ENCODE data around the gene AGPAT3. TPM values are rescaled to one million over a fixed set of nuclear protein-coding genes. Genes with fewer than 3 reads are reported as not detected.

Gene AGPAT3
- total RNA-seq, 5 donors from 2014 or later (not counting 1 experiment from before 2014, with no cell fraction given), result 48.4 to 77.2 (median 65.1) TPM

DNA sequence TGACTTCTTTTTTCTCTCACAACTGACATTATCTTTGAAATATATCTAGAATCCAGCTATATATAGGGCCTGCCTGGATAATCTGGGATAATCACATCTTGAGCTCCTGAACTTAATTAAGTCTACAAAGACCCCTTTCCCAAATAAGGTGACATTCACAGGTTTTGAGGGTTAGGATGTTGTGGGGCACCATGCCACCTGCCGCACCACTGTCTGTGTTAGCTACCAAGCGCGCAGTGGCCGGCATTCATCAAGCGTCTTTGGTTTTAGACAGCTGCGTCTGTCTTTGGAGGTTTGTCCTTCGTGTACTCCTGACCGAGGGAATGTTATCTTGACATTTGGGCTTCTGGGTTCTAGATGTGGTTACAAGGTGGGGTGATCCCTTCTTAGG lies 154.5 kb downstream of the AGPAT3 start:
- Histone ChIP-seq H3K27me3 (replicated peaks in 1 of 2; ENCODE audit: control insufficient read depth in 2 of 2, extremely low read depth in 1 of 2, insufficient read depth in 2 of 2, low read length in 1 of 2) (no peaks in the 10 kb centered on the region), H3K9me3 (no peaks in the 10 kb centered on the region), H3K36me3 (ENCODE audit: control insufficient read depth in 2 of 2, extremely low read depth in 1 of 2, insufficient read depth in 1 of 2, low read length in 1 of 2) (no peaks in the 10 kb centered on the region), H3K4me1 (ENCODE audit: control insufficient read depth in 1 of 2, extremely low read depth in 1 of 2, insufficient read depth in 2 of 2, low read length in 2 of 2) (peaks cover 41 to 72% of the 10 kb centered on the region in 2 experiments), H3K4me3 (ENCODE audit: control insufficient read depth in 1 of 2, extremely low read depth in 1 of 2, low read length in 1 of 2) (peak overlapping the region in 1 of 2 donors; percentile 29), H3K27ac (ENCODE audit: low read length) (peak overlapping the region; percentile 28)
- 97% methylated on average over 6 of the region's 8 CpGs for WGBS (ENCODE audit: insufficient coverage)
- DNase-seq, result no peak
- Mint-ChIP-seq H3K27me3 (no peaks in the 10 kb centered on the region), H3K4me1 (peaks cover 88 to 92% (median 89%) of the 10 kb centered on the region in 3 donors), H3K36me3 (peaks cover 4% of the 10 kb centered on the region), H3K9me3 (no peaks in the 10 kb centered on the region), H3K4me3 (peak overlapping the region in 2 of 3 donors; percentile 17 to 53), H3K27ac (peak overlapping the region; percentile 22 to 84)
- CTCF ChIA-PET, result no interaction called here
- POLR2A ChIA-PET, result no interaction called here
- peak in 1 of 4 experiments; percentile 25 for ATAC-seq (replicated peaks in 1 of 4)

DNA sequence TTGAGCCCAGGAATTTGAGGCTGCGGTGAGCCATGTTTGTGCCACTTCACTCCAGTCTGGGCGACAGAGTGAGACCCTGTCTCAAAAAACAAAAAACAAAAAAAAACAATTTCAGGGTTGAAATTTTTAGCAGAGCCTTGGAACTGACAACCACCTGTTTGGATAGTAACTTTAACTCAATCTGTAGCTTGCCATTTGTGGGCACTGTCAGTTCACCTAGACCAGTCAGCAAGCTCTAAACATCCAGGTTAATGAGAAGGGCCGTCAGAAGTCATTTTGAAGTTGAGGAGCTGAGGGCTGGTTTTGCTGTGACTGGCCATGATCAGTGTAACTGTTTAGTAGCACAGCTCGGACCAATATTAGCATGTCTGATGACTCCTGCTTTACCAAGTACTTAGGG lies 155.5 kb downstream of the AGPAT3 start:
- H3K27me3 ChIP-seq (replicated peaks in 1 of 2; ENCODE audit: control insufficient read depth in 2 of 2, extremely low read depth in 1 of 2, insufficient read depth in 2 of 2, low read length in 1 of 2), result no peaks in the 10 kb centered on the region
- peaks cover 89 to 92% (median 91%) of the 10 kb centered on the region in 3 donors for H3K4me1 Mint-ChIP-seq
- no peak for DNase-seq
- peak overlapping the region; percentile 62 to 71 for H3K27ac Mint-ChIP-seq
- peaks cover 48 to 75% of the 10 kb centered on the region in 2 experiments for H3K4me1 ChIP-seq (ENCODE audit: control insufficient read depth in 1 of 2, extremely low read depth in 1 of 2, insufficient read depth in 2 of 2, low read length in 2 of 2)
- peak overlapping the region in 1 of 3 donors; percentile 53 for H3K4me3 Mint-ChIP-seq
- H3K27me3 Mint-ChIP-seq, result no peaks in the 10 kb centered on the region
- no peak overlapping the region for H3K4me3 ChIP-seq (ENCODE audit: control insufficient read depth in 1 of 2, extremely low read depth in 1 of 2, low read length in 1 of 2)
- H3K36me3 ChIP-seq (ENCODE audit: control insufficient read depth in 2 of 2, extremely low read depth in 1 of 2, insufficient read depth in 1 of 2, low read length in 1 of 2), result peaks cover 0 to 3% of the 10 kb centered on the region in 2 donors
- H3K27ac ChIP-seq (ENCODE audit: low read length), result peak overlapping the region; percentile 50
- 61% methylated on average over 3 of the region's 4 CpGs for WGBS (ENCODE audit: insufficient coverage)
- H3K9me3 ChIP-seq, result no peaks in the 10 kb centered on the region
- H3K9me3 Mint-ChIP-seq, result no peaks in the 10 kb centered on the region
- POLR2A ChIA-PET, result no interaction called here
- ATAC-seq (replicated peaks in 1 of 4), result no peak
- peaks cover 4% of the 10 kb centered on the region for H3K36me3 Mint-ChIP-seq
- CTCF ChIA-PET, result interaction anchor here in 1 of 2 donors (0.8 kb wide), 1 partner anchor 42 kb away, joined by 3 read pairs; no protein-coding TSS in a partner anchor

DNA sequence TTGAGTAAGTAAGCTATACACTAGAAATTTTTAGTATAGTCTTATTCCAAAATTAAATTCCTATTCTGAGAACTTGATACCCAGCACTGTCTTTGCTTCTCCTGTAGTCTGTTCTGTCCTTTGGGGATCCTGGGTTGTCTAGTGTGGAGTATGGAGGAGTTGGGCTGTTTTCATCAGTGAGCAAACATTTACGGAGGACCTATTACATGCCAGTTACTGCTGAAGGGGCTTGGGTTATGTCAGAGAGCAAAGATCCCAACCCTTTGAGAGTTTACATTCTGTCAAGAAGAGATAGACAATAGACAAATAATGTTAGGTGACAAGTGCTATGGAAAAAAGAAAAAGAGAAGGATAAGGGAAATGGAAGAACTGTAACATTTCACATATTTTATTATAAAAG lies 156.0 kb downstream of the AGPAT3 start:
- peaks cover 89 to 92% (median 91%) of the 10 kb centered on the region in 3 donors for H3K4me1 Mint-ChIP-seq
- ATAC-seq (replicated peaks in 1 of 4) (no peak), DNase-seq (no peak)
- H3K27me3 Mint-ChIP-seq, result no peaks in the 10 kb centered on the region
- H3K9me3 Mint-ChIP-seq, result no peaks in the 10 kb centered on the region
- H3K36me3 ChIP-seq (ENCODE audit: control insufficient read depth in 2 of 2, extremely low read depth in 1 of 2, insufficient read depth in 1 of 2, low read length in 1 of 2), result peaks cover 0 to 3% of the 10 kb centered on the region in 2 donors
- peak overlapping the region; percentile 70 to 79 for H3K27ac Mint-ChIP-seq
- H3K9me3 ChIP-seq, result no peaks in the 10 kb centered on the region
- peak overlapping the region in 1 of 3 donors; percentile 1 for H3K4me3 Mint-ChIP-seq
- peak overlapping the region; percentile 50 for H3K27ac ChIP-seq (ENCODE audit: low read length)
- ChIA-PET CTCF (interaction anchor here in 1 of 2 donors (0.8 kb wide), 1 partner anchor 42 kb away, joined by 3 read pairs; no protein-coding TSS in a partner anchor), POLR2A (interaction anchor here in 1 of 2 donors (1.0 kb wide), 1 partner anchor 21 kb away, joined by 3 read pairs; no protein-coding TSS in a partner anchor)
- 100% methylated on average over 1 of the region's 1 CpG for WGBS (ENCODE audit: insufficient coverage)
- H3K4me1 ChIP-seq (ENCODE audit: control insufficient read depth in 1 of 2, extremely low read depth in 1 of 2, insufficient read depth in 2 of 2, low read length in 2 of 2), result peaks cover 50 to 77% of the 10 kb centered on the region in 2 experiments
- no peak overlapping the region for H3K4me3 ChIP-seq (ENCODE audit: control insufficient read depth in 1 of 2, extremely low read depth in 1 of 2, low read length in 1 of 2)
- no peaks in the 10 kb centered on the region for H3K27me3 ChIP-seq (replicated peaks in 1 of 2; ENCODE audit: control insufficient read depth in 2 of 2, extremely low read depth in 1 of 2, insufficient read depth in 2 of 2, low read length in 1 of 2)
- peaks cover 4% of the 10 kb centered on the region for H3K36me3 Mint-ChIP-seq

DNA sequence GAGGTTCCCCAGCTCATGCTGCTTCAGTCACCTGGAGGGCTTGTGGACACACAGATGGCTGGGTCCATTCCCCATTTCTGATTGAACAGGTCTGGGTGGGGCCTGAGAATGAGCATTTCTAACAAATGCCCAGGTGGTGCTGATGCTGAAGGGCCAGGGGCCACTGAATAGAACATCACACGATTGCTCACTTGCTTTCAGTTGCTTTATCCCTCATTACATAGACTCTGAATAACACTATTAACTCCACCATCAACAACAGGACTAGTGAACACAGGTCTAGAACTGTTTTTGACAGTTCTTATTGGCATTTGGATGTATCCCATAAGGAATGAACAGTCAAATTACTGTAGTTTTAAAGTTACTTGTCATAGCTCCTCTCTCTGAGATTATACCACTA lies 159.2 kb downstream of the AGPAT3 start:
- ATAC-seq (replicated peaks in 1 of 4), result no peak
- POLR2A ChIA-PET, result interaction anchor here in 1 of 2 donors (0.8 kb wide), 1 partner anchor 10 kb away, joined by 4 read pairs; no protein-coding TSS in a partner anchor
- no peak overlapping the region for H3K27ac Mint-ChIP-seq
- Histone ChIP-seq H3K27ac (ENCODE audit: low read length) (peak overlapping the region; percentile 19), H3K4me1 (ENCODE audit: control insufficient read depth in 1 of 2, extremely low read depth in 1 of 2, insufficient read depth in 2 of 2, low read length in 2 of 2) (peaks cover 37 to 71% of the 10 kb centered on the region in 2 experiments), H3K27me3 (replicated peaks in 1 of 2; ENCODE audit: control insufficient read depth in 2 of 2, extremely low read depth in 1 of 2, insufficient read depth in 2 of 2, low read length in 1 of 2) (no peaks in the 10 kb centered on the region), H3K36me3 (ENCODE audit: control insufficient read depth in 2 of 2, extremely low read depth in 1 of 2, insufficient read depth in 1 of 2, low read length in 1 of 2) (peaks cover 0 to 8% of the 10 kb centered on the region in 2 donors), H3K9me3 (no peaks in the 10 kb centered on the region), H3K4me3 (ENCODE audit: control insufficient read depth in 1 of 2, extremely low read depth in 1 of 2, low read length in 1 of 2) (no peak overlapping the region)
- DNase-seq, result no peak
- no peaks in the 10 kb centered on the region for H3K9me3 Mint-ChIP-seq
- H3K4me3 Mint-ChIP-seq, result no peak overlapping the region
- H3K36me3 Mint-ChIP-seq, result peaks cover 14% of the 10 kb centered on the region
- CTCF ChIA-PET, result interaction anchor here in 1 of 2 donors (0.6 kb wide), 1 partner anchor 1804 kb away, joined by 3 read pairs; no protein-coding TSS in a partner anchor
- peaks cover 91 to 95% (median 92%) of the 10 kb centered on the region in 3 donors for H3K4me1 Mint-ChIP-seq
- H3K27me3 Mint-ChIP-seq, result no peaks in the 10 kb centered on the region
- WGBS (ENCODE audit: insufficient coverage), result no CpG with 5 or more reads among the region's 1 CpG

DNA sequence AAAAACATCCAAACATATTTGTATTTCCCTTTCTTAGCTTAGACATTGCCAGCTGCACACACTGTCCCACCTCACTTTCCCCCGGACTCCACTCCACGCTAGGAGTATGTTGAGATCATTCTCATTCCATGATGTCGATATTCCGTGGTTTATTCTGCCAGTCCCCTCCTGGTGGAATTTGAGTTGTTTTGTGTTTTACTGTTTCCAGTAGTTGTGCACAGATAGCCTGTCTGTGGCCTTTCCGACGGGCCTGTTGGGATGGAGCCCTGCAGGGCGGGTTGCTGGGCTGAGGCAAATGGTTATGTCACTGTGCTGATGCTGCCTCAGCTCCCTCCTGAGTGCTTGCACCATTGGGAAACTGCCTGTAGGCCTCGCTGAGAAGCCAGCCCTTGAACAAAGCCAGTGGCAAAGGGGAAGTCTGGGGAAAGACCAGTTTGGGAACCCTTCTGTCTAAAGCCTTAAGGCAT lies 159.9 kb downstream of the AGPAT3 start:
- H3K27ac Mint-ChIP-seq, result peak overlapping the region; percentile 71 to 79
- H3K9me3 ChIP-seq, result no peaks in the 10 kb centered on the region
- H3K36me3 ChIP-seq (ENCODE audit: control insufficient read depth in 2 of 2, extremely low read depth in 1 of 2, insufficient read depth in 1 of 2, low read length in 1 of 2), result peaks cover 0 to 8% of the 10 kb centered on the region in 2 donors
- H3K27ac ChIP-seq (ENCODE audit: low read length), result no peak overlapping the region
- ATAC-seq (replicated peaks in 1 of 4) (no peak), DNase-seq (peak in 1 of 35 experiments; percentile 10)
- no peaks in the 10 kb centered on the region for H3K9me3 Mint-ChIP-seq
- peaks cover 91 to 95% (median 92%) of the 10 kb centered on the region in 3 donors for H3K4me1 Mint-ChIP-seq
- peaks cover 31 to 71% of the 10 kb centered on the region in 2 experiments for H3K4me1 ChIP-seq (ENCODE audit: control insufficient read depth in 1 of 2, extremely low read depth in 1 of 2, insufficient read depth in 2 of 2, low read length in 2 of 2)
- 85% methylated on average over 7 of the region's 8 CpGs for WGBS (ENCODE audit: insufficient coverage)
- peaks cover 15% of the 10 kb centered on the region for H3K36me3 Mint-ChIP-seq
- peak overlapping the region; percentile 13 to 69 (median 28) for H3K4me3 Mint-ChIP-seq
- H3K4me3 ChIP-seq (ENCODE audit: control insufficient read depth in 1 of 2, extremely low read depth in 1 of 2, low read length in 1 of 2), result no peak overlapping the region
- H3K27me3 Mint-ChIP-seq, result no peaks in the 10 kb centered on the region
- no peaks in the 10 kb centered on the region for H3K27me3 ChIP-seq (replicated peaks in 1 of 2; ENCODE audit: control insufficient read depth in 2 of 2, extremely low read depth in 1 of 2, insufficient read depth in 2 of 2, low read length in 1 of 2)
- CTCF ChIA-PET, result no interaction called here
- POLR2A ChIA-PET, result interaction anchor here in 1 of 2 donors (0.6 kb wide), 1 partner anchor 9 kb away, joined by 6 read pairs; no protein-coding TSS in a partner anchor

DNA sequence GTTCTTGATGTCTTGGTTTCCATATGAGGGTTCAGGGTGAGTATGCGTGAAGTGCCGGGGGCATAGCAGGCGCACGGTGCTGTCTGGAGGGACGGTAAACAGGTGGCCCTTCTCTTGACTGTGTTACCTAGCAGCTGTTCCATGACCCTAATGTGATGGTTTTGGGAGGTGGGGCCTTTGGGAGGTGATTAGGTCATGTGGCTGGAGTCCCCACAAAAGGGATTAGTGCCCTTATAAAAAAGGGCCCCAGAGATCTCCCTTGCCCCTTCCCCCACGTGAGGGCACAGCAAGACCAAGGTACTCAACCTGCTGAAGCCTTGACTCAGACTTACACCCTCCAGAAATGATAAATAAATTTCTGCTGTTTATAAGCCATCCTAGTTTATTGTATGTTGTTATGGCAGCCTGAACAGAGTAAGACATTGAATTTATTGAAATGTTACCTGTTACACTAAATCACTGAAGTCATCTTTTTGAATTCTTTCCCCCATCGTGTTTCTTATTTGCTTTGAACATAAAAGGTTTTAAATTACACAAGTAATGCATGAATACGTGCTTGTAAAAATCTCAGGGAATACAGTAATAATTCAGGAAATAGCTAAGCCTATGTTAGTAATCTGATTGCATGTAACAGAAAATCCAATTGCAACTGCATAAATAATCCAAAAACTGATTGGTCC lies 162.7 kb downstream of the AGPAT3 start:
- H3K4me1 Mint-ChIP-seq, result peaks cover 81 to 87% (median 82%) of the 10 kb centered on the region in 3 donors
- H3K9me3 Mint-ChIP-seq, result no peaks in the 10 kb centered on the region
- no peak overlapping the region for H3K27ac Mint-ChIP-seq

More for the DNA sequence above, 162.7 kb downstream of the AGPAT3 start:
- Histone ChIP-seq H3K4me1 (ENCODE audit: control insufficient read depth in 1 of 2, extremely low read depth in 1 of 2, insufficient read depth in 2 of 2, low read length in 2 of 2) (peaks cover 18 to 53% of the 10 kb centered on the region in 2 experiments), H3K27ac (ENCODE audit: low read length) (no peak overlapping the region), H3K27me3 (replicated peaks in 1 of 2; ENCODE audit: control insufficient read depth in 2 of 2, extremely low read depth in 1 of 2, insufficient read depth in 2 of 2, low read length in 1 of 2) (no peaks in the 10 kb centered on the region), H3K36me3 (ENCODE audit: control insufficient read depth in 2 of 2, extremely low read depth in 1 of 2, insufficient read depth in 1 of 2, low read length in 1 of 2) (peaks cover 0 to 20% of the 10 kb centered on the region in 2 donors), H3K4me3 (ENCODE audit: control insufficient read depth in 1 of 2, extremely low read depth in 1 of 2, low read length in 1 of 2) (no peak overlapping the region), H3K9me3 (no peaks in the 10 kb centered on the region)
- ChIA-PET CTCF (no interaction called here), POLR2A (no interaction called here)
- ATAC-seq (replicated peaks in 1 of 4) (no peak), DNase-seq (no peak)
- WGBS (ENCODE audit: insufficient coverage), result 100% methylated on average over 4 of the region's 8 CpGs
- H3K4me3 Mint-ChIP-seq, result no peak overlapping the region
- peaks cover 25% of the 10 kb centered on the region for H3K36me3 Mint-ChIP-seq
- no peaks in the 10 kb centered on the region for H3K27me3 Mint-ChIP-seq

Measured in T-cell (primary cell).